Ishikawa (cell line): ENCODE results near the gene SPG11.

Experiments
- CEBPB ChIP-seq: IDR thresholded peaks from 2 replicates; pipeline ENCODE4 v1.6.1; 2012
- CREB1 ChIP-seq: IDR thresholded peaks from 2 replicates; pipeline ENCODE4 v1.6.1; 2012; ENCODE audit warnings: low read depth
- EGR1 ChIP-seq: IDR thresholded peaks from 2 replicates; pipeline ENCODE4 v1.6.1; 2012
- EP300 ChIP-seq: IDR thresholded peaks from 2 replicates; pipeline ENCODE4 v1.6.1; 2012; ENCODE audit warnings: borderline replicate concordance
- MAX ChIP-seq: IDR thresholded peaks from 2 replicates; pipeline ENCODE4 v1.6.1; 2012
- NFIC ChIP-seq: IDR thresholded peaks from 2 replicates; pipeline ENCODE4 v1.6.1; 2012
- RAD21 ChIP-seq: IDR thresholded peaks from 2 replicates; pipeline ENCODE4 v1.6.1; 2012; ENCODE audit warnings: low read depth
- TAF1 ChIP-seq: IDR thresholded peaks from 2 replicates; pipeline ENCODE4 v1.6.1; 2012; ENCODE audit warnings: low read depth, mild to moderate bottlenecking
- TF ChIP-seq, protein P1 (sequence below): IDR thresholded peaks from 2 replicates; pipeline ENCODE4 v1.6.1; 2012; ENCODE audit warnings: low read depth, mild to moderate bottlenecking
- TF ChIP-seq, protein P2 (sequence below): IDR thresholded peaks from 2 replicates; pipeline ENCODE4 v1.6.1; 2012

- TF ChIP-seq, protein P1, sequence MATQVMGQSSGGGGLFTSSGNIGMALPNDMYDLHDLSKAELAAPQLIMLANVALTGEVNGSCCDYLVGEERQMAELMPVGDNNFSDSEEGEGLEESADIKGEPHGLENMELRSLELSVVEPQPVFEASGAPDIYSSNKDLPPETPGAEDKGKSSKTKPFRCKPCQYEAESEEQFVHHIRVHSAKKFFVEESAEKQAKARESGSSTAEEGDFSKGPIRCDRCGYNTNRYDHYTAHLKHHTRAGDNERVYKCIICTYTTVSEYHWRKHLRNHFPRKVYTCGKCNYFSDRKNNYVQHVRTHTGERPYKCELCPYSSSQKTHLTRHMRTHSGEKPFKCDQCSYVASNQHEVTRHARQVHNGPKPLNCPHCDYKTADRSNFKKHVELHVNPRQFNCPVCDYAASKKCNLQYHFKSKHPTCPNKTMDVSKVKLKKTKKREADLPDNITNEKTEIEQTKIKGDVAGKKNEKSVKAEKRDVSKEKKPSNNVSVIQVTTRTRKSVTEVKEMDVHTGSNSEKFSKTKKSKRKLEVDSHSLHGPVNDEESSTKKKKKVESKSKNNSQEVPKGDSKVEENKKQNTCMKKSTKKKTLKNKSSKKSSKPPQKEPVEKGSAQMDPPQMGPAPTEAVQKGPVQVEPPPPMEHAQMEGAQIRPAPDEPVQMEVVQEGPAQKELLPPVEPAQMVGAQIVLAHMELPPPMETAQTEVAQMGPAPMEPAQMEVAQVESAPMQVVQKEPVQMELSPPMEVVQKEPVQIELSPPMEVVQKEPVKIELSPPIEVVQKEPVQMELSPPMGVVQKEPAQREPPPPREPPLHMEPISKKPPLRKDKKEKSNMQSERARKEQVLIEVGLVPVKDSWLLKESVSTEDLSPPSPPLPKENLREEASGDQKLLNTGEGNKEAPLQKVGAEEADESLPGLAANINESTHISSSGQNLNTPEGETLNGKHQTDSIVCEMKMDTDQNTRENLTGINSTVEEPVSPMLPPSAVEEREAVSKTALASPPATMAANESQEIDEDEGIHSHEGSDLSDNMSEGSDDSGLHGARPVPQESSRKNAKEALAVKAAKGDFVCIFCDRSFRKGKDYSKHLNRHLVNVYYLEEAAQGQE: no peak
- no peak for TF ChIP-seq MAX
- TF ChIP-seq CEBPB: no peak
- TF ChIP-seq NFIC: no peak
- no peak for TF ChIP-seq EGR1
- no peak for TF ChIP-seq TAF1
- TF ChIP-seq CREB1: no peak
- TF ChIP-seq RAD21: no peak
- TF ChIP-seq EP300: no peak
- TF ChIP-seq, protein P2, sequence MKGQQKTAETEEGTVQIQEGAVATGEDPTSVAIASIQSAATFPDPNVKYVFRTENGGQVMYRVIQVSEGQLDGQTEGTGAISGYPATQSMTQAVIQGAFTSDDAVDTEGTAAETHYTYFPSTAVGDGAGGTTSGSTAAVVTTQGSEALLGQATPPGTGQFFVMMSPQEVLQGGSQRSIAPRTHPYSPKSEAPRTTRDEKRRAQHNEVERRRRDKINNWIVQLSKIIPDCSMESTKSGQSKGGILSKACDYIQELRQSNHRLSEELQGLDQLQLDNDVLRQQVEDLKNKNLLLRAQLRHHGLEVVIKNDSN: no peak
Measured at GRCh38 chr15:44673639-44674038, 10.2 kb upstream of the SPG11 start.
